ENCODE measurements around the gene WWC2.

The WWC2 gene

GRCh38 chr4:183337349-183337748 lies 238.3 kb downstream of the WWC2 start:
- TF ChIP-seq CTCF (IDR thresholded peaks at IDR 0.05; ENCODE audit: low read length, missing control alignments) = no peak
- no peak overlapping the region for H3K4me3 ChIP-seq (replicated peaks; ENCODE audit: low read depth, low read length)
- DNase-seq (ENCODE audit: low read depth) = no peak

- no peak for TF ChIP-seq CTCF (IDR thresholded peaks at IDR 0.05; ENCODE audit: low read length, missing control alignments)
- no peak for DNase-seq (ENCODE audit: low read depth)
- no peak overlapping the region for H3K4me3 ChIP-seq (replicated peaks; ENCODE audit: low read depth, low read length)
These were observed 238.8 kb downstream of the WWC2 start for GRCh38 chr4:183337833-183338232.

- TF ChIP-seq CTCF (IDR thresholded peaks at IDR 0.05; ENCODE audit: low read length, missing control alignments) = no peak
- no peak for DNase-seq (ENCODE audit: low read depth)
- H3K4me3 ChIP-seq (replicated peaks; ENCODE audit: low read depth, low read length) = no peak overlapping the region
These were observed 243.8 kb downstream of the WWC2 start for GRCh38 chr4:183342541-183343533.

- no peak for DNase-seq (ENCODE audit: low read depth)
- no peak for TF ChIP-seq CTCF (IDR thresholded peaks at IDR 0.05; ENCODE audit: low read length, missing control alignments)
- H3K4me3 ChIP-seq (replicated peaks; ENCODE audit: low read depth, low read length) = no peak overlapping the region
These were observed 244.7 kb downstream of the WWC2 start for GRCh38 chr4:183343730-183344129.

GRCh38 chr4:183344523-183345255 lies 245.6 kb downstream of the WWC2 start:
- no peak for DNase-seq (ENCODE audit: low read depth)
- no peak for TF ChIP-seq CTCF (IDR thresholded peaks at IDR 0.05; ENCODE audit: low read length, missing control alignments)
- no peak overlapping the region for H3K4me3 ChIP-seq (replicated peaks; ENCODE audit: low read depth, low read length)

- no peak overlapping the region for H3K4me3 ChIP-seq (replicated peaks; ENCODE audit: low read depth, low read length)
- no peak for TF ChIP-seq CTCF (IDR thresholded peaks at IDR 0.05; ENCODE audit: low read length, missing control alignments)
- no peak for DNase-seq (ENCODE audit: low read depth)
These were observed 246.2 kb downstream of the WWC2 start for GRCh38 chr4:183345261-183345660.
